A549 (cell line): ENCODE results near the gene SLC24A3.

ENCODE experiments used
- CBX8 ChIP-seq: fragments of 200-600 bp; sonication (generic); IDR thresholded peaks from 2 replicates; pipeline ENCODE4 v1.6.1; 2016
- CHD2 ChIP-seq: fragments of 150-350 bp; IDR thresholded peaks from 2 replicates; pipeline ENCODE4 v1.6.1; 2014; ENCODE audit warnings: low read length; ENCODE audit not compliant: partially characterized antibody
- EP300 ChIP-seq, 2 experiments: fragments of >200 bp; sonication (Bioruptor Twin); formaldehyde crosslinking; IDR thresholded peaks; 2 replicates in 1 of 2; 3 replicates in 1 of 2; pipeline ENCODE4 v1.6.1; 2016 to 2017
- HEYL ChIP-seq: fragments of 250-450 bp; sonication (Bioruptor Pico); IDR thresholded peaks from 2 replicates; pipeline ENCODE4 v1.8.0; 2021; ENCODE audit warnings: mild to moderate bottlenecking, moderate library complexity
- KDM1A ChIP-seq: fragments of 200-600 bp; sonication (generic); IDR thresholded peaks from 2 replicates; pipeline ENCODE4 v1.6.1; 2016; ENCODE audit warnings: low read depth, mild to moderate bottlenecking
- MAFK ChIP-seq: fragments of 450-650 bp; IDR thresholded peaks from 2 replicates; pipeline ENCODE4 v1.6.1; 2014; ENCODE audit not compliant: partially characterized antibody
- MYC ChIP-seq: IDR thresholded peaks from 2 replicates; pipeline ENCODE4 v1.6.1; 2012; ENCODE audit warnings: mild to moderate bottlenecking, inconsistent platforms, low read length, improper control_type of control experiment, borderline replicate concordance
- POLR2A ChIP-seq: IDR thresholded peaks from 2 replicates; pipeline ENCODE4 v1.6.1; 2012; ENCODE audit warnings: mild to moderate bottlenecking, low read length
- RAD21 ChIP-seq, 2 experiments: fragments of >200 bp in 1 of 2; sonication (Bioruptor Twin) in 1 of 2; formaldehyde crosslinking in 1 of 2; IDR thresholded peaks in 1 of 2; conservative IDR thresholded peaks in 1 of 2; 2 replicates in 1 of 2; 3 replicates in 1 of 2; pipeline ENCODE4 v1.6.1; 2012 to 2018; ENCODE audit warnings: inconsistent platforms in 1 of 2
- TFCP2L1 ChIP-seq: fragments of 250-450 bp; sonication (Bioruptor Pico); IDR thresholded peaks from 2 replicates; pipeline ENCODE4 v1.5.0; 2021; ENCODE audit warnings: mild to moderate bottlenecking
- USF2 ChIP-seq: fragments of 450-650 bp; IDR thresholded peaks from 2 replicates; pipeline ENCODE4 v1.6.1; 2014; ENCODE audit warnings: antibody characterized with exemption
- TF ChIP-seq, protein P1 (sequence below): fragments of >200 bp; sonication (Bioruptor Twin); formaldehyde crosslinking; IDR thresholded peaks from 3 replicates; pipeline ENCODE4 v1.5.1; 2016
- TF ChIP-seq, protein P2 (sequence below): IDR thresholded peaks from 2 replicates; pipeline ENCODE4 v1.6.1; 2012

GRCh38 chr20:19642860-19643259 is 430.4 kb downstream of the SLC24A3 start:
- TF ChIP-seq TFCP2L1 (CRISPR knock-in tag) = no peak
- TF ChIP-seq, protein P1, sequence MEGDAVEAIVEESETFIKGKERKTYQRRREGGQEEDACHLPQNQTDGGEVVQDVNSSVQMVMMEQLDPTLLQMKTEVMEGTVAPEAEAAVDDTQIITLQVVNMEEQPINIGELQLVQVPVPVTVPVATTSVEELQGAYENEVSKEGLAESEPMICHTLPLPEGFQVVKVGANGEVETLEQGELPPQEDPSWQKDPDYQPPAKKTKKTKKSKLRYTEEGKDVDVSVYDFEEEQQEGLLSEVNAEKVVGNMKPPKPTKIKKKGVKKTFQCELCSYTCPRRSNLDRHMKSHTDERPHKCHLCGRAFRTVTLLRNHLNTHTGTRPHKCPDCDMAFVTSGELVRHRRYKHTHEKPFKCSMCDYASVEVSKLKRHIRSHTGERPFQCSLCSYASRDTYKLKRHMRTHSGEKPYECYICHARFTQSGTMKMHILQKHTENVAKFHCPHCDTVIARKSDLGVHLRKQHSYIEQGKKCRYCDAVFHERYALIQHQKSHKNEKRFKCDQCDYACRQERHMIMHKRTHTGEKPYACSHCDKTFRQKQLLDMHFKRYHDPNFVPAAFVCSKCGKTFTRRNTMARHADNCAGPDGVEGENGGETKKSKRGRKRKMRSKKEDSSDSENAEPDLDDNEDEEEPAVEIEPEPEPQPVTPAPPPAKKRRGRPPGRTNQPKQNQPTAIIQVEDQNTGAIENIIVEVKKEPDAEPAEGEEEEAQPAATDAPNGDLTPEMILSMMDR = no peak
- TF ChIP-seq HEYL (CRISPR knock-in tag) = no peak
- TF ChIP-seq, protein P2, sequence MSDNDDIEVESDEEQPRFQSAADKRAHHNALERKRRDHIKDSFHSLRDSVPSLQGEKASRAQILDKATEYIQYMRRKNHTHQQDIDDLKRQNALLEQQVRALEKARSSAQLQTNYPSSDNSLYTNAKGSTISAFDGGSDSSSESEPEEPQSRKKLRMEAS = no peak
- TF ChIP-seq CHD2 = no peak
- TF ChIP-seq USF2 = no peak
- no peak for TF ChIP-seq POLR2A
- TF ChIP-seq KDM1A = no peak
- no peak for TF ChIP-seq CBX8
- TF ChIP-seq MYC = no peak
- no peak for TF ChIP-seq EP300 (IDR thresholded peaks at IDR 0.05)
- TF ChIP-seq RAD21 (conservative IDR thresholded peaks at IDR 0.05 in 1 of 2, IDR thresholded peaks at IDR 0.05 in 1 of 2) = no peak
- no peak for TF ChIP-seq MAFK
